ENCODE results near the gene PARD3. TPM values are rescaled to one million over a fixed set of nuclear protein-coding genes. Genes with fewer than 3 reads are reported as not detected.

Gene PARD3
- total and polyA plus RNA-seq, 10 of the 15 experiments (the other 5 are each of a cell fraction or from before 2014, with no cell fraction given), result 2.6 to 43.1 (median 13.9) TPM

GRCh38 chr10:34780818-34781380 is 34.2 kb downstream of the PARD3 start (continued):
- TF ChIP-seq NKRF (conservative IDR thresholded peaks at IDR 0.05) (no peak; the same call in 1 of the 2 replicates), EED (IDR thresholded peaks at IDR 0.05; ENCODE audit: low read depth) (peak; percentile 95), IKZF1 (conservative IDR thresholded peaks at IDR 0.05) (peak; percentile 98), PAX5 (IDR thresholded peaks at IDR 0.05; ENCODE audit: borderline replicate concordance, low read depth, low read length) (no peak), RUNX3 (IDR thresholded peaks at IDR 0.05; ENCODE audit: low read length) (peak; percentile 95), ZNF622 (IDR thresholded peaks at IDR 0.05) (no peak), KLF5 (IDR thresholded peaks at IDR 0.05; ENCODE audit: partially characterized antibody) (no peak), IRF5 (IDR thresholded peaks at IDR 0.05; ENCODE audit: borderline replicate concordance) (no peak), PBX3 (IDR thresholded peaks at IDR 0.05; ENCODE audit: insufficient replicate concordance, low read depth, low read length) (peak; percentile 81), CREB1 (IDR thresholded peaks at IDR 0.05; ENCODE audit: low read depth) (peak; percentile 76), LARP7 (IDR thresholded peaks at IDR 0.05) (peak; percentile 40; the same call in 1 of the 2 replicates), TARDBP (IDR thresholded peaks at IDR 0.05; ENCODE audit: borderline replicate concordance) (no peak), ZNF592 (IDR thresholded peaks at IDR 0.05) (no peak), ZBTB4 (CRISPR knock-in tag; IDR thresholded peaks at IDR 0.05) (no peak), ZSCAN29 (IDR thresholded peaks at IDR 0.05) (no peak), MTA3 (IDR thresholded peaks at IDR 0.05; ENCODE audit: borderline replicate concordance, low read length) (peak; percentile 79; the same call in 1 of the 2 replicates), ESRRA (IDR thresholded peaks at IDR 0.05; ENCODE audit: low read length) (no peak)

All from GM12878 (cell line).